Measurements from ENCODE around the gene PANK2.

DNA sequence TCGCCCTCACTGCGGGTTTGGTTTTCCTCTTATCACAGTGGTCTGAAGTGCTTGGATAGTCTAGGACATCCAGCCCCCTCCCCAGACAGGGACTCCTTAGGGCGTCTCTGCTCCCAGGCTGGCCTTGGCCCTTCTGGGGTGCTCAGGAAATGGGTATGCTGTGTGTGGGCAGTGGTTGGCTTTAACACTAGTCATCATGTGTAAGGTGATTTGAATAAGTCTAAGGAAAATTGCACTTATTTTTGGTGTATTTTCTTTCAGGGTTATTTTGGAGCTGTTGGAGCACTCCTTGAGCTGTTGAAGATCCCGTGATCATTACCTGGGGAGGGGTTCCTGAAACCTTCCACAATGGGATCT is 33.8 kb downstream of the PANK2 start:
- TF ChIP-seq CTCF (IDR thresholded peaks at IDR 0.05; ENCODE audit: borderline replicate concordance, extremely low read depth, low read length, poor library complexity, severe bottlenecking) (no peak), EZH2 (IDR thresholded peaks at IDR 0.05; ENCODE audit: borderline replicate concordance, low read depth, low read length, severe bottlenecking) (no peak)
